Mucosa of descending colon (tissue), 3 donors: ENCODE data around the gene BMPER. TPM values are rescaled to one million over a fixed set of nuclear protein-coding genes. Genes with fewer than 3 reads are reported as not detected.

Experiments
- ATAC-seq: fragments of 200-7000 bp; cut with Tn5 transposase; one replicate; pipeline ENCODE4 v1.9.1; 2020; ENCODE audit warnings: mild to moderate bottlenecking, moderate library complexity
- DNase-seq, 3 donors: peaks; one replicate each; pipeline ENCODE4 v3.0.0-alpha.2; 2020
- H3K36me3 ChIP-seq: fragments of 200-600 bp; one replicate; pipeline ENCODE4 v1.8.0; 2021; ENCODE audit warnings: low read depth, mild to moderate bottlenecking
- H3K4me1 ChIP-seq: fragments of 200-600 bp; one replicate; pipeline ENCODE4 v1.8.0; 2021; ENCODE audit warnings: low read depth, mild to moderate bottlenecking
- H3K4me3 ChIP-seq: fragments of 200-600 bp; one replicate; pipeline ENCODE4 v1.8.0; 2021; ENCODE audit warnings: mild to moderate bottlenecking
- H3K9me3 ChIP-seq: fragments of 200-600 bp; one replicate; pipeline ENCODE4 v1.8.0; 2021; ENCODE audit warnings: mild to moderate bottlenecking
- intact Hi-C, 2 donors: fragments of 100-400 bp; cut with DNase I in 1 of 2; cut with micrococcal nuclease in 1 of 2; formaldehyde crosslinking; loops; one replicate each; pipeline versions ENCODE4 v1.11.0 to v1.11.1; 2022; cut with DNase I, micrococcal nuclease
- total RNA-seq, 3 donors: library from RNA; stranded (reverse); fragmentation: NEBNext Ultra II Directional in 2 of 3; extraction: Animal tissue kit (Norgen Biotek cat#: 25700) in 2 of 3; gene quantifications; one replicate each; pipeline versions ENCODE4 v1.2.1 to v1.2.4, GENCODE V29; 2021 to 2023
- TF ChIP-seq, protein P1 (sequence below): fragments of 200-600 bp; IDR thresholded peaks from one replicate; pipeline ENCODE4 v1.8.0; 2022; ENCODE audit warnings: antibody characterized with exemption, mild to moderate bottlenecking
- donor health status: DM: no; HTN: no; CAD: no; lungs with moderate emphysema.
- donor health status: DM: no; HTN: no; CAD: no.
- donor health status: DM: no; HTN: yes; CAD: no.

The BMPER gene
- total RNA-seq, 3 donors from 2014 or later: 1.3 to 2.0 (median 1.4) TPM

DNA sequence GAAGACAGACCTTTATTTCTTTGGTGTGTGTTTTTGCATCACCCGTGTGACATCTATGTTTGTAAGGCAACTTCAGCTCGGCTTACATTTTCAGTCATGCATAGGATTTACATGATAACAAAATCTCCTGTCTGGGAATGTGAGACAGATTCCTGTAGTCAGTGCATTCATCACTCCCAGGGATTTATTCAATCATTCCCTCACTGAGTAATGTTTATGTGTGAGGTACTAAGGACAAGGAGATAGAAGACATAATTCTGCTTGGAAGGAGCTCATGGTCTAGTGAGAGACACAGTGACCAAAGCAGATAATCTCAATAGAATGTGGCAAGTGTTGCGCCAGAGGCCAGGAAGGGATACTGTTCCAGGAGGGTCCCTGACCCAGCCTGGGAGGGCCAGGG lies 35.2 kb upstream of the BMPER start:
- Histone ChIP-seq H3K4me1 (no peaks in the 10 kb centered on the region), H3K9me3 (no peaks in the 10 kb centered on the region), H3K36me3 (no peaks in the 10 kb centered on the region), H3K4me3 (no peak overlapping the region)
- no peak for DNase-seq
- TF ChIP-seq, protein P1, sequence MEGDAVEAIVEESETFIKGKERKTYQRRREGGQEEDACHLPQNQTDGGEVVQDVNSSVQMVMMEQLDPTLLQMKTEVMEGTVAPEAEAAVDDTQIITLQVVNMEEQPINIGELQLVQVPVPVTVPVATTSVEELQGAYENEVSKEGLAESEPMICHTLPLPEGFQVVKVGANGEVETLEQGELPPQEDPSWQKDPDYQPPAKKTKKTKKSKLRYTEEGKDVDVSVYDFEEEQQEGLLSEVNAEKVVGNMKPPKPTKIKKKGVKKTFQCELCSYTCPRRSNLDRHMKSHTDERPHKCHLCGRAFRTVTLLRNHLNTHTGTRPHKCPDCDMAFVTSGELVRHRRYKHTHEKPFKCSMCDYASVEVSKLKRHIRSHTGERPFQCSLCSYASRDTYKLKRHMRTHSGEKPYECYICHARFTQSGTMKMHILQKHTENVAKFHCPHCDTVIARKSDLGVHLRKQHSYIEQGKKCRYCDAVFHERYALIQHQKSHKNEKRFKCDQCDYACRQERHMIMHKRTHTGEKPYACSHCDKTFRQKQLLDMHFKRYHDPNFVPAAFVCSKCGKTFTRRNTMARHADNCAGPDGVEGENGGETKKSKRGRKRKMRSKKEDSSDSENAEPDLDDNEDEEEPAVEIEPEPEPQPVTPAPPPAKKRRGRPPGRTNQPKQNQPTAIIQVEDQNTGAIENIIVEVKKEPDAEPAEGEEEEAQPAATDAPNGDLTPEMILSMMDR: no peak
- intact Hi-C loops: no loop called here
- no peak for ATAC-seq

DNA sequence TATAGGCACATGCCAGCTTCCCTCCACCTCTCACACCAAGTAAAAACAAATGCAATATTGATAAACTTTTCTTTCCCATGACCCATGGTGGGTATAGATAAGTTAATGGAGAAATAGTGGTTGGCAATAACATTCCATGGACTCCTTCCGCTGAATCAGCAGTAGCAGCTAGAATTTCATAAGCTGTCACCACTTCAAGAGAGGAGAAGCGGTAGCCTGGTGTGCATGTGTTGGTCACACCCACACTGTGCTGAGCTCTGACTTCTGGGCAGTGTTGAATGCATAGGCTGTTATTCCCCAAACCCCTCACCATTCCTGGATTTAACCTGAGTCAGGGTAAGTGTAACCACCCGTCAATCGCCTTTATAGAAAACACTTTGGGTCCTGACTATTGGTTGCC lies 32.5 kb upstream of the BMPER start:
- ATAC-seq: no peak

DNA sequence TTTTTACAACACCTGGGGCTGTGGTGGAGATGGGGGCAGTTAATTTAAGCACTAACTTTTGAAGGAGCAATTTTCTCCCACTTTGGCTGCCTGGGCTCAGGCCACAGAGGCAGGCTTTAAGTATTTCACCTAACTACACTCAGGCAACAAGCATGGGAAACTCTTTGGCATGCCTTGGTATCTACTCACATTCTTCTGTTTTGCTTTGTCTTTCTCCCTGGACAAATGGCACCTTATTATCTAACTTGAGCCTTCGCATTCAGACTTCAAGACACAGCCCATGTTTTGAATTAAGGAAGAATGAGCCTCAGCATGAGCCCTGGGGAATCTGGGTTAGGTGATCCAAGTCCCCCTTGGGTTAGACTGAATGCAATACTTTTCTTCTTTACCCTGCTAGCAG lies 31.8 kb upstream of the BMPER start:
- intact Hi-C loops: no loop called here
- TF ChIP-seq, protein P1: no peak
- no peak overlapping the region for H3K4me3 ChIP-seq
- H3K36me3 ChIP-seq: no peaks in the 10 kb centered on the region
- ATAC-seq (no peak), DNase-seq (no peak)
- H3K4me1 ChIP-seq: no peaks in the 10 kb centered on the region
- no peaks in the 10 kb centered on the region for H3K9me3 ChIP-seq

More for the DNA sequence above, 32.5 kb upstream of the BMPER start:
- intact Hi-C loops: no loop called here
- no peaks in the 10 kb centered on the region for H3K9me3 ChIP-seq
- no peaks in the 10 kb centered on the region for H3K36me3 ChIP-seq
- H3K4me1 ChIP-seq: no peaks in the 10 kb centered on the region
- no peak for DNase-seq
- TF ChIP-seq, protein P1: no peak
- H3K4me3 ChIP-seq: no peak overlapping the region

DNA sequence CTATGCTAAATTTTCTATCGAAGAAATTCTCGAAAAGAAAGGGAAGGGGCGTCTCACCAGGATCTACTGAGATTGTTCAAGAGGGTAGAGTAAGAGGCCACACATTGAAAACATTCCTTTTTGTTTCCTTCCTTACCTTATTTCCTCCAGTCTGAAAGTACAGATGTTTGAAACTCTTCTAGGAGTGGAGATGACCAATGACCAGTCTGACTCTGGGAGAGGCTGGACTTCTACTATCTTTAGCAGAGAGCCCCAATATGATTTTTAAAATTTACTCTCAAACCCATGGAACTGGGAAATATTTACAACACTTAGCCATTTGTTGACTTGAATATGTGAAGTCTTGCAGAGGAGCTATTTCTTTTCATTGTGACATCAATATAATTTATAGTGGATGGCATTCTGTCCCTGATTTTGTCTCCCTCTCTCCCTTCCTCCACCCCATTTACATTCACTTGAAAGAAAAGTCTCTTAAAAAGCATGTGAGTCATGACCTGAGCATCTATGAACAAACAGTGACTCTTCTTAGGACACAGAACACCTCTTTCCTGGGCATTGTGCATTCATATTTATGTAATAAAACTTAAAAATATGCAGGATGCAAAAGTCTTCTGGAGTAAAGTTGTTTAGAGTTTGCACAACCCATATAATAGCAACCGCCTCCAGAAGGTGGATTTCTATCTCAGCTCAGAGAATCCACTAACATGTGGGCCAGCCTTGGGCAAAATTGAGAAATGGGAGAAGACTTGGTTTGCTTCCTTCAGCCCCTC lies 31.2 kb upstream of the BMPER start:
- ATAC-seq (no peak), DNase-seq (no peak)
- H3K4me1 ChIP-seq: no peaks in the 10 kb centered on the region
- no peaks in the 10 kb centered on the region for H3K36me3 ChIP-seq
- TF ChIP-seq, protein P1: no peak
- intact Hi-C loops: no loop called here
- H3K4me3 ChIP-seq: no peak overlapping the region
- H3K9me3 ChIP-seq: no peaks in the 10 kb centered on the region

DNA sequence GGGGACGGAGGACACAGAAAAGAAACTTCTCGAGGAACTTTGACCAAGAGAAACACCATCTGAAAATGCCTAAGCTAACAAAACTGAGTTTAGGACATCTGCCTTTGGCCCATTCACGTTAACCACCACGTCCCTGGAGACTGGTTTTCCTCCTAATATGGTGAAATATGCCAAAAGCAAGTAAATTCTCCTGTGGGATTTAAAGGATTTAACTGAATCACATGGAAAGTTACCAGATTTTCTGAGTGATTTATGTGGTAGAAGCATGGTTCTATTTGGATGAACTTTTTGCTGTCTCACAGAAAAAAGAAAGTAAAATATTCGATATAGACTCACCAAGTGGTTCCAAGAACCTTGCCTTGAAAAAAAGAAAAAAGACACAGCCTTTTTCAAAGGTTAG lies 30.4 kb upstream of the BMPER start:
- TF ChIP-seq, protein P1: no peak
- no peaks in the 10 kb centered on the region for H3K4me1 ChIP-seq
- intact Hi-C loops: no loop called here
- DNase-seq (no peak), ATAC-seq (peak; percentile 13)
- H3K9me3 ChIP-seq: no peaks in the 10 kb centered on the region
- H3K36me3 ChIP-seq: no peaks in the 10 kb centered on the region
- H3K4me3 ChIP-seq: no peak overlapping the region
